K562 (cell line): ENCODE measurements around the gene KCTD21.

ENCODE experiments used
- MEF2A ChIP-seq: IDR thresholded peaks from 2 replicates; pipeline ENCODE4 v1.6.1; 2011; ENCODE audit warnings: low read depth, mild to moderate bottlenecking, low read length, moderate library complexity; ENCODE audit not compliant: control insufficient read depth
- POLR2A ChIP-seq: fragments of 450-650 bp; conservative IDR thresholded peaks from 2 replicates; pipeline ENCODE4 v1.6.1; 2016
- REST ChIP-seq, 2 experiments: fragments of 450-650 bp; formaldehyde crosslinking in 1 of 2; IDR thresholded peaks; 2 replicates each; pipeline versions ENCODE4 v1.4.0 to v1.6.1; 2014 to 2020; ENCODE audit warnings: mild to moderate bottlenecking in 2 of 2, borderline replicate concordance in 1 of 2, low read depth in 1 of 2
- SIN3A ChIP-seq, 2 experiments: fragments of 150-350 bp in 1 of 2; IDR thresholded peaks; 2 replicates each; pipeline ENCODE4 v1.6.1; 2011 to 2016; ENCODE audit warnings: borderline replicate concordance in 2 of 2, low read depth in 2 of 2, low read length in 2 of 2, mild to moderate bottlenecking in 2 of 2, moderate library complexity in 2 of 2; ENCODE audit not compliant: control insufficient read depth in 1 of 2
- YY1 ChIP-seq, 3 experiments: IDR thresholded peaks; 2 replicates each; pipeline ENCODE4 v1.6.1; 2011; ENCODE audit warnings: low read length in 2 of 3, mild to moderate bottlenecking in 2 of 3, moderate library complexity in 2 of 3, borderline replicate concordance in 1 of 3, control low read depth in 1 of 3, low read depth in 1 of 3; ENCODE audit not compliant: insufficient read depth in 3 of 3, insufficient replicate concordance in 2 of 3, control insufficient read depth in 1 of 3, insufficient read length in 1 of 3; ENCODE audit errors: extremely low read depth in 1 of 3
- TF ChIP-seq, protein P1 (sequence below), 2 experiments: IDR thresholded peaks; 2 replicates each; pipeline ENCODE4 v1.6.1; 2011; ENCODE audit warnings: borderline replicate concordance in 1 of 2, control low read depth in 1 of 2, low read depth in 1 of 2, low read length in 1 of 2, mild to moderate bottlenecking in 1 of 2, mixed read lengths in 1 of 2, moderate library complexity in 1 of 2; ENCODE audit not compliant: insufficient read depth in 1 of 2, insufficient read length in 1 of 2, poor library complexity in 1 of 2, severe bottlenecking in 1 of 2; ENCODE audit errors: extremely low read depth in 1 of 2
- TF ChIP-seq, protein P2 (sequence below): sonication (generic); formaldehyde crosslinking; IDR thresholded peaks from 2 replicates; pipeline ENCODE4 v1.5.0; 2020; ENCODE audit warnings: missing genetic modification reagents

DNA sequence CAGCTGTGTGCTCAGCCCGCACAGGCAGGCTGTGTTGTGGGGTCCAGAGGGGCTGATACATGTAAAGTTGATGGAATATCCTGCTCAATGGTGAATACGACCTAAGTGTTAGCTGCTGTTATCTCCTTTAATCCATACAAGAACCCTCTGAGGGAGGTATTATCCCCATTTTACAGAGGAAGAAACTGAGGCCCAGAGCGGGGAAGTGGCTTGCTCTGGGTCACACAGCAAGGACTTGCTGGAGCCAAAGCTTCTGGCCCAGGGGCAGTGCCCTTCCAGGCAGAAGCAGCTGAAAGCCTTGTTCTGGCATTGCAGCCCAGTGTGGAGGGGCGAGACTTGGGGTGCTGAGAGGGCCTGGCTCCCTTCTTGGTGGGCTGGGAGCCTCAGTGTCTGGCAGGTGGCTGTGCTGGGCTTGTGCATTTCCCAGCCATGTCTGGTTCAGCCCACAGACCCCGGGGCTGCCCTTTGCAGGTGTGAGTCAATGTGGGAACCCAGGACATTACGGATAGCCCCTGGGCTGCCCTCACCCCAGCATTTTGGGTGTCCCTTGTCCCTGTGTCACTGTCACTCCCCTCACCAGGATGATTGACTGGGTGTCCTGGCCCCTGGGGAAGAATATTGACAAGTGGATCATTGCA is 10.7 kb upstream of the KCTD21 start:
- TF ChIP-seq, protein P1, sequence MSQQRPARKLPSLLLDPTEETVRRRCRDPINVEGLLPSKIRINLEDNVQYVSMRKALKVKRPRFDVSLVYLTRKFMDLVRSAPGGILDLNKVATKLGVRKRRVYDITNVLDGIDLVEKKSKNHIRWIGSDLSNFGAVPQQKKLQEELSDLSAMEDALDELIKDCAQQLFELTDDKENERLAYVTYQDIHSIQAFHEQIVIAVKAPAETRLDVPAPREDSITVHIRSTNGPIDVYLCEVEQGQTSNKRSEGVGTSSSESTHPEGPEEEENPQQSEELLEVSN (IDR thresholded peaks at IDR 0.05; ENCODE audit: borderline replicate concordance in 1 of 2, extremely low read depth in 1 of 2, insufficient read depth in 1 of 2, insufficient read length in 1 of 2, low read depth in 1 of 2, low read length in 1 of 2, poor library complexity in 1 of 2, severe bottlenecking in 1 of 2): no peak
- no peak for TF ChIP-seq MEF2A
- no peak for TF ChIP-seq REST (IDR thresholded peaks at IDR 0.05; ENCODE audit: borderline replicate concordance)
- TF ChIP-seq REST (CRISPR knock-in tag; IDR thresholded peaks at IDR 0.05; ENCODE audit: low read depth): no peak
- no peak for TF ChIP-seq YY1 (IDR thresholded peaks at IDR 0.05; ENCODE audit: borderline replicate concordance in 1 of 3, control insufficient read depth in 1 of 3, extremely low read depth in 1 of 3, insufficient read depth in 3 of 3, insufficient read length in 1 of 3, insufficient replicate concordance in 2 of 3, low read depth in 1 of 3, low read length in 2 of 3)
- TF ChIP-seq SIN3A (IDR thresholded peaks at IDR 0.05; ENCODE audit: borderline replicate concordance in 2 of 2, control insufficient read depth in 1 of 2, low read depth in 2 of 2, low read length in 2 of 2): no peak
- no peak for TF ChIP-seq POLR2A
- TF ChIP-seq, protein P2, sequence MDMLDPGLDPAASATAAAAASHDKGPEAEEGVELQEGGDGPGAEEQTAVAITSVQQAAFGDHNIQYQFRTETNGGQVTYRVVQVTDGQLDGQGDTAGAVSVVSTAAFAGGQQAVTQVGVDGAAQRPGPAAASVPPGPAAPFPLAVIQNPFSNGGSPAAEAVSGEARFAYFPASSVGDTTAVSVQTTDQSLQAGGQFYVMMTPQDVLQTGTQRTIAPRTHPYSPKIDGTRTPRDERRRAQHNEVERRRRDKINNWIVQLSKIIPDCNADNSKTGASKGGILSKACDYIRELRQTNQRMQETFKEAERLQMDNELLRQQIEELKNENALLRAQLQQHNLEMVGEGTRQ (CRISPR knock-in tag): no peak
